Naive thymus-derived CD4-positive, alpha-beta T cell (primary cell): ENCODE data around the gene TLE1. TPM values are rescaled to one million over a fixed set of nuclear protein-coding genes. Genes with fewer than 3 reads are reported as not detected.

Experiments used
- ATAC-seq: fragments of 150-1000 bp; cut with Tn5 transposase; 2 replicates; pipeline ENCODE4 v1.10.0; 2021; ENCODE audit warnings: mild to moderate bottlenecking, moderate library complexity
- CTCF ChIA-PET: fragments of 350-600 bp; sonication (Branson Sonifier 250); formaldehyde crosslinking; loops from one replicate; lab custom pipeline; 2021; ENCODE audit warnings: antibody characterized with exemption; lab: Charles Lee
- POLR2A ChIA-PET: fragments of 350-600 bp; sonication (Branson Sonifier 250); formaldehyde crosslinking; loops from one replicate; lab custom pipeline; 2021; ENCODE audit warnings: antibody characterized with exemption, inconsistent platforms; lab: Charles Lee
- DNase-seq, 9 donors: peaks; one replicate each; pipeline versions ENCODE4 v3.0.0 to v3.0.0-alpha.2; 2020 to 2022; ENCODE audit warnings: mixed read lengths in 1 of 9
- H3K27ac ChIP-seq: one replicate; pipeline ENCODE4 v1.7.0; 2013; ENCODE audit warnings: mild to moderate bottlenecking, low read depth, low read length, moderate library complexity
- H3K27me3 ChIP-seq, 2 donors: one replicate each; pipeline ENCODE4 v1.7.0; 2013; ENCODE audit warnings: low read length in 2 of 2, mild to moderate bottlenecking in 2 of 2, moderate library complexity in 2 of 2; ENCODE audit not compliant: control insufficient read depth in 2 of 2, insufficient read depth in 2 of 2
- H3K36me3 ChIP-seq, 3 experiments: 1 replicate in 2 of 3; 2 replicates in 1 of 3; pipeline ENCODE4 v1.7.0; 2013; ENCODE audit warnings: low read length in 3 of 3, mild to moderate bottlenecking in 3 of 3, moderate library complexity in 1 of 3; ENCODE audit not compliant: insufficient read depth in 3 of 3, control insufficient read depth in 2 of 3
- H3K4me1 ChIP-seq, 2 donors: one replicate each; pipeline ENCODE4 v1.7.0; 2013; ENCODE audit warnings: low read length in 2 of 2, mild to moderate bottlenecking in 2 of 2, moderate library complexity in 1 of 2; ENCODE audit not compliant: control insufficient read depth in 2 of 2, insufficient read depth in 2 of 2
- H3K4me3 ChIP-seq: 2 replicates; pipeline ENCODE4 v1.7.0; 2013; ENCODE audit warnings: mild to moderate bottlenecking, low read length
- H3K9me3 ChIP-seq, 3 experiments: 1 replicate in 2 of 3; 2 replicates in 1 of 3; pipeline ENCODE4 v1.7.0; 2013; ENCODE audit warnings: low read length in 3 of 3; ENCODE audit not compliant: control insufficient read depth in 2 of 3
- H3K27ac Mint-ChIP-seq, 9 donors: one replicate each; pipeline ENCODE4 v1.8.0; 2020 to 2022; ENCODE audit warnings: mixed read lengths in 9 of 9, mild to moderate bottlenecking in 8 of 9, moderate library complexity in 5 of 9, inconsistent platforms in 2 of 9
- H3K27me3 Mint-ChIP-seq, 5 donors: one replicate each; pipeline ENCODE4 v1.8.0; 2021 to 2022; ENCODE audit warnings: mixed read lengths in 5 of 5, mild to moderate bottlenecking in 1 of 5
- H3K36me3 Mint-ChIP-seq, 5 donors: one replicate each; pipeline ENCODE4 v1.8.0; 2020 to 2022; ENCODE audit warnings: mixed read lengths in 5 of 5, mild to moderate bottlenecking in 3 of 5, inconsistent platforms in 1 of 5
- H3K4me1 Mint-ChIP-seq, 7 donors: one replicate each; pipeline ENCODE4 v1.8.0; 2020 to 2022; ENCODE audit warnings: mixed read lengths in 7 of 7, mild to moderate bottlenecking in 3 of 7, inconsistent platforms in 1 of 7
- H3K4me3 Mint-ChIP-seq, 10 donors: one replicate each; pipeline ENCODE4 v1.8.0; 2020 to 2022; ENCODE audit warnings: mild to moderate bottlenecking in 10 of 10, mixed read lengths in 10 of 10, moderate library complexity in 6 of 10, inconsistent platforms in 2 of 10
- H3K9me3 Mint-ChIP-seq, 11 donors: one replicate each; pipeline ENCODE4 v1.8.0; 2020 to 2022; ENCODE audit warnings: mixed read lengths in 11 of 11, mild to moderate bottlenecking in 4 of 11, inconsistent platforms in 1 of 11, moderate library complexity in 1 of 11
- intact Hi-C, 2 donors: fragments of 100-400 bp; cut with micrococcal nuclease; formaldehyde crosslinking; loops; one replicate each; pipeline ENCODE4 v1.15.1; 2023
- polyA plus RNA-seq, 2 donors: library from polyadenylated mRNA; unstranded; fragments of 300-500 nt; fragmentation: Illumina TruSeq; gene quantifications; one replicate each; pipeline ENCODE4 v1.2.3, GENCODE V29; 2021
- total RNA-seq, 6 experiments: library from RNA in 5 of 6; stranded (reverse) in 5 of 6; gene quantifications; 1 replicate in 5 of 6; 2 replicates in 1 of 6; pipeline ENCODE4 v1.2.3 and lab custom pipeline; 2021 to 2026

TLE1 gene
- total and polyA plus RNA-seq, 7 experiments from 2014 or later = 0.46 to 7.1 (median 2.0) TPM; not detected in 1

GRCh38 chr9:81625969-81626368, 63.4 kb downstream of the TLE1 start:
- Mint-ChIP-seq H3K9me3 (no peaks in the 10 kb centered on the region), H3K27ac (no peak overlapping the region), H3K27me3 (no peaks in the 10 kb centered on the region), H3K4me1 (peaks cover 0 to 6% (median 0%) of the 10 kb centered on the region in 7 donors), H3K4me3 (no peak overlapping the region), H3K36me3 (no peaks in the 10 kb centered on the region)
- intact Hi-C loops = no loop called here
- CTCF ChIA-PET = no interaction called here
- H3K27ac ChIP-seq = no peak overlapping the region
- ATAC-seq (no peak), DNase-seq (no peak)
- POLR2A ChIA-PET = no interaction called here
- no peaks in the 10 kb centered on the region for H3K4me1 ChIP-seq
- H3K9me3 ChIP-seq = no peaks in the 10 kb centered on the region
- H3K27me3 ChIP-seq = no peaks in the 10 kb centered on the region
- no peak overlapping the region for H3K4me3 ChIP-seq
- no peaks in the 10 kb centered on the region for H3K36me3 ChIP-seq

GRCh38 chr9:81623778-81624177, 65.6 kb downstream of the TLE1 start:
- CTCF ChIA-PET = no interaction called here
- H3K36me3 ChIP-seq = no peaks in the 10 kb centered on the region
- H3K4me3 ChIP-seq = no peak overlapping the region
- ATAC-seq (no peak), DNase-seq (no peak)
- no peaks in the 10 kb centered on the region for H3K4me1 ChIP-seq
- H3K27me3 ChIP-seq = no peaks in the 10 kb centered on the region
- no peaks in the 10 kb centered on the region for H3K9me3 ChIP-seq
- Mint-ChIP-seq H3K27me3 (no peaks in the 10 kb centered on the region), H3K27ac (no peak overlapping the region), H3K4me3 (no peak overlapping the region), H3K9me3 (no peaks in the 10 kb centered on the region), H3K36me3 (no peaks in the 10 kb centered on the region), H3K4me1 (peaks cover 4 to 24% (median 9%) of the 10 kb centered on the region in 7 donors)
- H3K27ac ChIP-seq = no peak overlapping the region
- intact Hi-C loops = no loop called here
- POLR2A ChIA-PET = no interaction called here

- Mint-ChIP-seq H3K9me3 (no peaks in the 10 kb centered on the region), H3K27me3 (no peaks in the 10 kb centered on the region), H3K36me3 (no peaks in the 10 kb centered on the region), H3K4me3 (no peak overlapping the region), H3K27ac (no peak overlapping the region), H3K4me1 (peaks cover 4 to 26% (median 9%) of the 10 kb centered on the region in 7 donors)
- no peaks in the 10 kb centered on the region for H3K9me3 ChIP-seq
- intact Hi-C loops = no loop called here
- no peak overlapping the region for H3K4me3 ChIP-seq
- ChIA-PET CTCF (no interaction called here), POLR2A (no interaction called here)
- no peak overlapping the region for H3K27ac ChIP-seq
- no peaks in the 10 kb centered on the region for H3K4me1 ChIP-seq
- ATAC-seq (no peak), DNase-seq (no peak)
- H3K36me3 ChIP-seq = no peaks in the 10 kb centered on the region
- H3K27me3 ChIP-seq = no peaks in the 10 kb centered on the region
These were observed 66.7 kb downstream of the TLE1 start for GRCh38 chr9:81622471-81623255.

GRCh38 chr9:81621785-81622259, 67.5 kb downstream of the TLE1 start:
- Histone ChIP-seq H3K27me3 (no peaks in the 10 kb centered on the region), H3K4me3 (no peak overlapping the region), H3K4me1 (no peaks in the 10 kb centered on the region), H3K27ac (no peak overlapping the region), H3K9me3 (no peaks in the 10 kb centered on the region), H3K36me3 (no peaks in the 10 kb centered on the region)
- Mint-ChIP-seq H3K27me3 (no peaks in the 10 kb centered on the region), H3K4me3 (no peak overlapping the region), H3K4me1 (peaks cover 4 to 26% (median 9%) of the 10 kb centered on the region in 7 donors), H3K36me3 (no peaks in the 10 kb centered on the region), H3K9me3 (peaks cover 0 to under 1% (median 0%) of the 10 kb centered on the region in 11 donors), H3K27ac (no peak overlapping the region)
- intact Hi-C loops = no loop called here
- ATAC-seq (no peak), DNase-seq (no peak)
- ChIA-PET CTCF (no interaction called here), POLR2A (no interaction called here)

- Mint-ChIP-seq H3K27me3 (no peaks in the 10 kb centered on the region), H3K27ac (no peak overlapping the region), H3K4me1 (peaks cover 4 to 26% (median 9%) of the 10 kb centered on the region in 7 donors), H3K4me3 (no peak overlapping the region), H3K9me3 (peaks cover 0 to 3% (median 0%) of the 10 kb centered on the region in 11 donors), H3K36me3 (no peaks in the 10 kb centered on the region)
- ATAC-seq = no peak
- CTCF ChIA-PET = interaction anchor here (0.9 kb wide), 1 partner anchor 16 kb away, joined by 3 read pairs; no protein-coding TSS in a partner anchor
- Histone ChIP-seq H3K27ac (no peak overlapping the region), H3K4me3 (no peak overlapping the region), H3K36me3 (no peaks in the 10 kb centered on the region), H3K4me1 (no peaks in the 10 kb centered on the region), H3K9me3 (no peaks in the 10 kb centered on the region), H3K27me3 (no peaks in the 10 kb centered on the region)
- intact Hi-C loops = no loop called here
- POLR2A ChIA-PET = no interaction called here
- DNase-seq = no peak
These were observed 68.2 kb downstream of the TLE1 start for GRCh38 chr9:81621118-81621517.

- H3K27me3 Mint-ChIP-seq = no peaks in the 10 kb centered on the region
- intact Hi-C loops = no loop called here
- DNase-seq (peak in 3 of 9 donors; percentile 5 to 33 (median 12)), ATAC-seq (no peak)
- no peak overlapping the region for H3K4me3 ChIP-seq
- H3K4me1 ChIP-seq = no peaks in the 10 kb centered on the region
- peaks cover 4 to 26% (median 9%) of the 10 kb centered on the region in 7 donors for H3K4me1 Mint-ChIP-seq
- H3K9me3 Mint-ChIP-seq = peaks cover 0 to 3% (median 0%) of the 10 kb centered on the region in 11 donors
- CTCF ChIA-PET = interaction anchor here (0.9 kb wide), 1 partner anchor 17 kb away, joined by 3 read pairs; no protein-coding TSS in a partner anchor
- H3K36me3 Mint-ChIP-seq = no peaks in the 10 kb centered on the region
- H3K27ac Mint-ChIP-seq = peak overlapping the region in 1 of 9 donors; percentile 74
- no peaks in the 10 kb centered on the region for H3K9me3 ChIP-seq
- no peaks in the 10 kb centered on the region for H3K27me3 ChIP-seq
- no peak overlapping the region for H3K27ac ChIP-seq
- POLR2A ChIA-PET = interaction anchor here (0.6 kb wide), 1 partner anchor 41 kb away, joined by 3 read pairs; no protein-coding TSS in a partner anchor
- H3K36me3 ChIP-seq = no peaks in the 10 kb centered on the region
- H3K4me3 Mint-ChIP-seq = peak overlapping the region in 4 of 10 donors; percentile 7 to 45 (median 20)
These were observed 69.4 kb downstream of the TLE1 start for GRCh38 chr9:81620002-81620390.
